Panc1 (cell line): ENCODE results near the gene SRBD1.

Source experiments
- POLR2AphosphoS5 ChIP-seq: IDR thresholded peaks from 2 replicates; pipeline ENCODE4 v1.6.1; 2012; ENCODE audit warnings: mild to moderate bottlenecking, low read depth, low read length, moderate library complexity
- SIN3A ChIP-seq: IDR thresholded peaks from 2 replicates; pipeline ENCODE4 v1.6.1; 2012; ENCODE audit warnings: low read depth, mild to moderate bottlenecking, low read length, moderate library complexity, borderline replicate concordance; ENCODE audit not compliant: insufficient read depth
- TF ChIP-seq, protein P1 (sequence below): fragments of 450-650 bp; IDR thresholded peaks from 2 replicates; pipeline ENCODE4 v1.5.1; 2017; ENCODE audit warnings: mild to moderate bottlenecking
- TF ChIP-seq, protein P2 (sequence below), 2 experiments: IDR thresholded peaks; 2 replicates each; pipeline ENCODE4 v1.6.1; 2011 to 2012; ENCODE audit warnings: low read depth in 2 of 2, control low read depth in 1 of 2, low read length in 1 of 2, mild to moderate bottlenecking in 1 of 2, moderate library complexity in 1 of 2; ENCODE audit not compliant: insufficient read depth in 1 of 2

DNA sequence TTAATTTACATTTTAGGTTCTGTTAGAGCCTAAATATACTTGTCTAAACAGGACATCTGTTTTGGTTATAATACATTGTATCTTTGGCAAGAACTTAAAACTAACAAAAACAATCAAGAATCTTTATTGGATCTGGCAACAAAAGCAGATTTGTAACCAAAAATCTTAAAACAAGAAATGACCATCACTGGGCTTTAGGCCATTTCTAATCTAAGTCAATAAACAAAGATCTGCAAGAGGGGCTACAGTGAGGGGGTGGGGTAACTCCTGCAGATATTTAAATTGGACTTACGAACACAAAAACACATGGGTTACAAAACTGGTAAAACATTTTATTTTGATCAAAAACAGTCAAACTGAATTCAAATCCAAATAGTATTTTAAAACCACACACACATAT, 77.3 kb downstream of the SRBD1 start:
- no peak for TF ChIP-seq SIN3A
- TF ChIP-seq, protein P1, sequence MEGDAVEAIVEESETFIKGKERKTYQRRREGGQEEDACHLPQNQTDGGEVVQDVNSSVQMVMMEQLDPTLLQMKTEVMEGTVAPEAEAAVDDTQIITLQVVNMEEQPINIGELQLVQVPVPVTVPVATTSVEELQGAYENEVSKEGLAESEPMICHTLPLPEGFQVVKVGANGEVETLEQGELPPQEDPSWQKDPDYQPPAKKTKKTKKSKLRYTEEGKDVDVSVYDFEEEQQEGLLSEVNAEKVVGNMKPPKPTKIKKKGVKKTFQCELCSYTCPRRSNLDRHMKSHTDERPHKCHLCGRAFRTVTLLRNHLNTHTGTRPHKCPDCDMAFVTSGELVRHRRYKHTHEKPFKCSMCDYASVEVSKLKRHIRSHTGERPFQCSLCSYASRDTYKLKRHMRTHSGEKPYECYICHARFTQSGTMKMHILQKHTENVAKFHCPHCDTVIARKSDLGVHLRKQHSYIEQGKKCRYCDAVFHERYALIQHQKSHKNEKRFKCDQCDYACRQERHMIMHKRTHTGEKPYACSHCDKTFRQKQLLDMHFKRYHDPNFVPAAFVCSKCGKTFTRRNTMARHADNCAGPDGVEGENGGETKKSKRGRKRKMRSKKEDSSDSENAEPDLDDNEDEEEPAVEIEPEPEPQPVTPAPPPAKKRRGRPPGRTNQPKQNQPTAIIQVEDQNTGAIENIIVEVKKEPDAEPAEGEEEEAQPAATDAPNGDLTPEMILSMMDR = no peak
- TF ChIP-seq POLR2AphosphoS5 = no peak
- TF ChIP-seq, protein P2, sequence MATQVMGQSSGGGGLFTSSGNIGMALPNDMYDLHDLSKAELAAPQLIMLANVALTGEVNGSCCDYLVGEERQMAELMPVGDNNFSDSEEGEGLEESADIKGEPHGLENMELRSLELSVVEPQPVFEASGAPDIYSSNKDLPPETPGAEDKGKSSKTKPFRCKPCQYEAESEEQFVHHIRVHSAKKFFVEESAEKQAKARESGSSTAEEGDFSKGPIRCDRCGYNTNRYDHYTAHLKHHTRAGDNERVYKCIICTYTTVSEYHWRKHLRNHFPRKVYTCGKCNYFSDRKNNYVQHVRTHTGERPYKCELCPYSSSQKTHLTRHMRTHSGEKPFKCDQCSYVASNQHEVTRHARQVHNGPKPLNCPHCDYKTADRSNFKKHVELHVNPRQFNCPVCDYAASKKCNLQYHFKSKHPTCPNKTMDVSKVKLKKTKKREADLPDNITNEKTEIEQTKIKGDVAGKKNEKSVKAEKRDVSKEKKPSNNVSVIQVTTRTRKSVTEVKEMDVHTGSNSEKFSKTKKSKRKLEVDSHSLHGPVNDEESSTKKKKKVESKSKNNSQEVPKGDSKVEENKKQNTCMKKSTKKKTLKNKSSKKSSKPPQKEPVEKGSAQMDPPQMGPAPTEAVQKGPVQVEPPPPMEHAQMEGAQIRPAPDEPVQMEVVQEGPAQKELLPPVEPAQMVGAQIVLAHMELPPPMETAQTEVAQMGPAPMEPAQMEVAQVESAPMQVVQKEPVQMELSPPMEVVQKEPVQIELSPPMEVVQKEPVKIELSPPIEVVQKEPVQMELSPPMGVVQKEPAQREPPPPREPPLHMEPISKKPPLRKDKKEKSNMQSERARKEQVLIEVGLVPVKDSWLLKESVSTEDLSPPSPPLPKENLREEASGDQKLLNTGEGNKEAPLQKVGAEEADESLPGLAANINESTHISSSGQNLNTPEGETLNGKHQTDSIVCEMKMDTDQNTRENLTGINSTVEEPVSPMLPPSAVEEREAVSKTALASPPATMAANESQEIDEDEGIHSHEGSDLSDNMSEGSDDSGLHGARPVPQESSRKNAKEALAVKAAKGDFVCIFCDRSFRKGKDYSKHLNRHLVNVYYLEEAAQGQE (IDR thresholded peaks at IDR 0.05; ENCODE audit: insufficient read depth in 1 of 2, low read depth in 2 of 2, low read length in 1 of 2) = no peak
